Testis (tissue), 2 donors: ENCODE measurements around the gene CPB1.

ENCODE experiments used
- CTCF ChIP-seq, 3 experiments: fragments of 450-650 bp in 2 of 3; fragments of 200-600 bp in 1 of 3; sonication (generic) in 1 of 3; IDR thresholded peaks; one replicate each; pipeline ENCODE4 v1.5.1; 2016 to 2019; ENCODE audit warnings: antibody characterized with exemption in 3 of 3, mild to moderate bottlenecking in 2 of 3, moderate library complexity in 1 of 3
- POLR2A ChIP-seq: fragments of 450-650 bp; IDR thresholded peaks from one replicate; pipeline ENCODE4 v1.6.1; 2017; ENCODE audit warnings: antibody characterized with exemption, mild to moderate bottlenecking, moderate library complexity

GRCh38 chr3:148880681-148881080, 53.1 kb downstream of the CPB1 start:
- TF ChIP-seq POLR2A (no peak), CTCF (IDR thresholded peaks at IDR 0.05) (no peak)
